ENCODE measurements around the gene ZNF493. TPM values are rescaled to one million over a fixed set of nuclear protein-coding genes. Genes with fewer than 3 reads are reported as not detected.

Gene ZNF493
- total RNA-seq, 2 donors from 2014 or later, result 25.9 to 29.5 TPM

- no peak for TF ChIP-seq CTCF (conservative IDR thresholded peaks at IDR 0.05)
- peaks cover 26% of the 10 kb centered on the region for H3K36me3 Mint-ChIP-seq (ENCODE audit: low read depth)
- peak; percentile 97 for DNase-seq
- H3K9me3 Mint-ChIP-seq, result peaks cover 13% of the 10 kb centered on the region
- Histone ChIP-seq H3K9ac (ENCODE audit: extremely low read depth, low read length, poor library complexity, severe bottlenecking) (peak overlapping the region; percentile 87), H3K4me3 (ENCODE audit: low read length) (peak overlapping the region; percentile 87), H3K36me3 (ENCODE audit: control insufficient read depth, insufficient read depth, low read length) (peaks cover 11% of the 10 kb centered on the region), H3K27ac (ENCODE audit: low read depth, low read length) (peak overlapping the region; percentile 87), H3K27me3 (ENCODE audit: control insufficient read depth, insufficient read depth, low read length, poor library complexity, severe bottlenecking) (no peaks in the 10 kb centered on the region), H3K9me3 (ENCODE audit: control insufficient read depth, low read length) (peaks cover 33% of the 10 kb centered on the region), H3K4me1 (ENCODE audit: control insufficient read depth, insufficient read depth, low read length) (no peaks in the 10 kb centered on the region)
- H3K27me3 Mint-ChIP-seq (ENCODE audit: insufficient read depth), result no peaks in the 10 kb centered on the region
- peak overlapping the region; percentile 100 for H3K27ac Mint-ChIP-seq
- peak overlapping the region; percentile 97 for H3K4me3 Mint-ChIP-seq
- 6% methylated on average over 23 to 38 of the region's 38 CpGs for WGBS, 2 experiments (ENCODE audit: insufficient coverage in 1 of 2, insufficient read length in 1 of 2)
- H3K4me1 Mint-ChIP-seq, result no peaks in the 10 kb centered on the region
These were observed 66.6 kb downstream of the ZNF493 start for GRCh38 chr19:21463449-21464105.

- peaks cover 8% of the 10 kb centered on the region for H3K27me3 Mint-ChIP-seq (ENCODE audit: insufficient read depth)
- H3K9me3 ChIP-seq (ENCODE audit: control insufficient read depth, low read length), result peaks cover 19% of the 10 kb centered on the region
- H3K36me3 ChIP-seq (ENCODE audit: control insufficient read depth, insufficient read depth, low read length), result no peaks in the 10 kb centered on the region
- H3K9me3 Mint-ChIP-seq, result no peaks in the 10 kb centered on the region
- H3K27ac ChIP-seq (ENCODE audit: low read depth, low read length), result no peak overlapping the region
- no peak for TF ChIP-seq CTCF (conservative IDR thresholded peaks at IDR 0.05)
- DNase-seq, result no peak
- 50 to 86% methylated on average over 1 to 8 of the region's 8 CpGs for WGBS, 2 experiments (ENCODE audit: insufficient coverage in 1 of 2, insufficient read length in 1 of 2)
- H3K4me3 ChIP-seq (ENCODE audit: low read length), result no peak overlapping the region
- H3K4me1 Mint-ChIP-seq, result no peaks in the 10 kb centered on the region
- H3K9ac ChIP-seq (ENCODE audit: extremely low read depth, low read length, poor library complexity, severe bottlenecking), result no peak overlapping the region
- peaks cover 6% of the 10 kb centered on the region for H3K36me3 Mint-ChIP-seq (ENCODE audit: low read depth)
- no peaks in the 10 kb centered on the region for H3K27me3 ChIP-seq (ENCODE audit: control insufficient read depth, insufficient read depth, low read length, poor library complexity, severe bottlenecking)
- H3K4me1 ChIP-seq (ENCODE audit: control insufficient read depth, insufficient read depth, low read length), result no peaks in the 10 kb centered on the region
- H3K27ac Mint-ChIP-seq, result no peak overlapping the region
- H3K4me3 Mint-ChIP-seq, result no peak overlapping the region
These were observed 69.7 kb downstream of the ZNF493 start for GRCh38 chr19:21466627-21467026.

- Histone ChIP-seq H3K27me3 (ENCODE audit: control insufficient read depth, insufficient read depth, low read length, poor library complexity, severe bottlenecking) (no peaks in the 10 kb centered on the region), H3K4me3 (ENCODE audit: low read length) (no peak overlapping the region), H3K9me3 (ENCODE audit: control insufficient read depth, low read length) (peaks cover 8% of the 10 kb centered on the region), H3K4me1 (ENCODE audit: control insufficient read depth, insufficient read depth, low read length) (no peaks in the 10 kb centered on the region), H3K36me3 (ENCODE audit: control insufficient read depth, insufficient read depth, low read length) (no peaks in the 10 kb centered on the region), H3K27ac (ENCODE audit: low read depth, low read length) (no peak overlapping the region), H3K9ac (ENCODE audit: extremely low read depth, low read length, poor library complexity, severe bottlenecking) (no peak overlapping the region)
- 85 to 90% methylated on average over 2 to 5 of the region's 5 CpGs for WGBS, 2 experiments (ENCODE audit: insufficient coverage in 1 of 2, insufficient read length in 1 of 2)
- no peak overlapping the region for H3K4me3 Mint-ChIP-seq
- H3K9me3 Mint-ChIP-seq, result no peaks in the 10 kb centered on the region
- H3K27ac Mint-ChIP-seq, result no peak overlapping the region
- no peaks in the 10 kb centered on the region for H3K4me1 Mint-ChIP-seq
- DNase-seq, result peak; percentile 73
- peaks cover 8% of the 10 kb centered on the region for H3K27me3 Mint-ChIP-seq (ENCODE audit: insufficient read depth)
- no peaks in the 10 kb centered on the region for H3K36me3 Mint-ChIP-seq (ENCODE audit: low read depth)
- TF ChIP-seq CTCF (conservative IDR thresholded peaks at IDR 0.05), result peak; percentile 71
These were observed 71.9 kb downstream of the ZNF493 start for GRCh38 chr19:21468791-21469190.

All from endodermal cell (in vitro differentiated cells).